ENCODE results near the gene JHY. TPM values are rescaled to one million over a fixed set of nuclear protein-coding genes. Genes with fewer than 3 reads are reported as not detected.

Gene JHY
- total RNA-seq, 1 experiment from 2014 or later: 4.8 TPM

DNA sequence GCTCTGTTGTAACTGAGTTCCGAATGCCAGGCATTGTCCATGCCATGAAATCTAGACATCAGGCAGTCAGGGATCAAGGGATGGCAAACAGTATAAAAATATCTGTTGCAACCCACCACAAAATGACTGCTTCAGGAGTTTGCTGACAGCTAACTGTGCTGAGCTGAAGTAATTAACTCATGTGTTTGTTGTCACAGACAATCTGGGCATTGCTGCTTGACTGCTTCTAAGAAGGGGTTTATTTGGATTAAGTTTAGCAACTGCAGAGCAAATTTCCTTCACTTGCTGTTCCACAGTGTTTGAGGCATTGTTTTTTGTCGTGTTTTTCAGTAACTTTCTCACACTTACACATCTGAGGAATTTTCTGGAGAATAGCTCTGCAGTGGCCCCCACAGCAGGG, 68.7 kb downstream of the JHY start:
- TF ChIP-seq TCF7L2 (IDR thresholded peaks at IDR 0.05; ENCODE audit: borderline replicate concordance, extremely low read depth, insufficient read depth, insufficient read length): no peak
- no peak for TF ChIP-seq SRF (IDR thresholded peaks at IDR 0.05; ENCODE audit: low read depth)
- TF ChIP-seq EZH2 (IDR thresholded peaks at IDR 0.05): no peak
- TF ChIP-seq MAX (IDR thresholded peaks at IDR 0.05): no peak
- TF ChIP-seq ELF1 (IDR thresholded peaks at IDR 0.05; ENCODE audit: borderline replicate concordance, low read depth): no peak
- TF ChIP-seq ZNF274 (IDR thresholded peaks at IDR 0.05; ENCODE audit: low read depth, low read length): no peak
- no peak for TF ChIP-seq SP1 (IDR thresholded peaks at IDR 0.05; ENCODE audit: low read depth)
- TF ChIP-seq, protein P1, sequence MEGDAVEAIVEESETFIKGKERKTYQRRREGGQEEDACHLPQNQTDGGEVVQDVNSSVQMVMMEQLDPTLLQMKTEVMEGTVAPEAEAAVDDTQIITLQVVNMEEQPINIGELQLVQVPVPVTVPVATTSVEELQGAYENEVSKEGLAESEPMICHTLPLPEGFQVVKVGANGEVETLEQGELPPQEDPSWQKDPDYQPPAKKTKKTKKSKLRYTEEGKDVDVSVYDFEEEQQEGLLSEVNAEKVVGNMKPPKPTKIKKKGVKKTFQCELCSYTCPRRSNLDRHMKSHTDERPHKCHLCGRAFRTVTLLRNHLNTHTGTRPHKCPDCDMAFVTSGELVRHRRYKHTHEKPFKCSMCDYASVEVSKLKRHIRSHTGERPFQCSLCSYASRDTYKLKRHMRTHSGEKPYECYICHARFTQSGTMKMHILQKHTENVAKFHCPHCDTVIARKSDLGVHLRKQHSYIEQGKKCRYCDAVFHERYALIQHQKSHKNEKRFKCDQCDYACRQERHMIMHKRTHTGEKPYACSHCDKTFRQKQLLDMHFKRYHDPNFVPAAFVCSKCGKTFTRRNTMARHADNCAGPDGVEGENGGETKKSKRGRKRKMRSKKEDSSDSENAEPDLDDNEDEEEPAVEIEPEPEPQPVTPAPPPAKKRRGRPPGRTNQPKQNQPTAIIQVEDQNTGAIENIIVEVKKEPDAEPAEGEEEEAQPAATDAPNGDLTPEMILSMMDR (IDR thresholded peaks at IDR 0.05 in 2 of 3, conservative IDR thresholded peaks at IDR 0.05 in 1 of 3; ENCODE audit: borderline replicate concordance in 1 of 3, insufficient read depth in 1 of 3, low read depth in 2 of 3, low read length in 2 of 3): no peak
- no peak for TF ChIP-seq YY1 (IDR thresholded peaks at IDR 0.05; ENCODE audit: extremely low read depth, insufficient replicate concordance, low read depth, low read length)
- no peak for TF ChIP-seq RAD21 (IDR thresholded peaks at IDR 0.05; ENCODE audit: low read depth)
- TF ChIP-seq, protein P2, sequence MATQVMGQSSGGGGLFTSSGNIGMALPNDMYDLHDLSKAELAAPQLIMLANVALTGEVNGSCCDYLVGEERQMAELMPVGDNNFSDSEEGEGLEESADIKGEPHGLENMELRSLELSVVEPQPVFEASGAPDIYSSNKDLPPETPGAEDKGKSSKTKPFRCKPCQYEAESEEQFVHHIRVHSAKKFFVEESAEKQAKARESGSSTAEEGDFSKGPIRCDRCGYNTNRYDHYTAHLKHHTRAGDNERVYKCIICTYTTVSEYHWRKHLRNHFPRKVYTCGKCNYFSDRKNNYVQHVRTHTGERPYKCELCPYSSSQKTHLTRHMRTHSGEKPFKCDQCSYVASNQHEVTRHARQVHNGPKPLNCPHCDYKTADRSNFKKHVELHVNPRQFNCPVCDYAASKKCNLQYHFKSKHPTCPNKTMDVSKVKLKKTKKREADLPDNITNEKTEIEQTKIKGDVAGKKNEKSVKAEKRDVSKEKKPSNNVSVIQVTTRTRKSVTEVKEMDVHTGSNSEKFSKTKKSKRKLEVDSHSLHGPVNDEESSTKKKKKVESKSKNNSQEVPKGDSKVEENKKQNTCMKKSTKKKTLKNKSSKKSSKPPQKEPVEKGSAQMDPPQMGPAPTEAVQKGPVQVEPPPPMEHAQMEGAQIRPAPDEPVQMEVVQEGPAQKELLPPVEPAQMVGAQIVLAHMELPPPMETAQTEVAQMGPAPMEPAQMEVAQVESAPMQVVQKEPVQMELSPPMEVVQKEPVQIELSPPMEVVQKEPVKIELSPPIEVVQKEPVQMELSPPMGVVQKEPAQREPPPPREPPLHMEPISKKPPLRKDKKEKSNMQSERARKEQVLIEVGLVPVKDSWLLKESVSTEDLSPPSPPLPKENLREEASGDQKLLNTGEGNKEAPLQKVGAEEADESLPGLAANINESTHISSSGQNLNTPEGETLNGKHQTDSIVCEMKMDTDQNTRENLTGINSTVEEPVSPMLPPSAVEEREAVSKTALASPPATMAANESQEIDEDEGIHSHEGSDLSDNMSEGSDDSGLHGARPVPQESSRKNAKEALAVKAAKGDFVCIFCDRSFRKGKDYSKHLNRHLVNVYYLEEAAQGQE (IDR thresholded peaks at IDR 0.05; ENCODE audit: low read depth): no peak
- TF ChIP-seq, protein P3, sequence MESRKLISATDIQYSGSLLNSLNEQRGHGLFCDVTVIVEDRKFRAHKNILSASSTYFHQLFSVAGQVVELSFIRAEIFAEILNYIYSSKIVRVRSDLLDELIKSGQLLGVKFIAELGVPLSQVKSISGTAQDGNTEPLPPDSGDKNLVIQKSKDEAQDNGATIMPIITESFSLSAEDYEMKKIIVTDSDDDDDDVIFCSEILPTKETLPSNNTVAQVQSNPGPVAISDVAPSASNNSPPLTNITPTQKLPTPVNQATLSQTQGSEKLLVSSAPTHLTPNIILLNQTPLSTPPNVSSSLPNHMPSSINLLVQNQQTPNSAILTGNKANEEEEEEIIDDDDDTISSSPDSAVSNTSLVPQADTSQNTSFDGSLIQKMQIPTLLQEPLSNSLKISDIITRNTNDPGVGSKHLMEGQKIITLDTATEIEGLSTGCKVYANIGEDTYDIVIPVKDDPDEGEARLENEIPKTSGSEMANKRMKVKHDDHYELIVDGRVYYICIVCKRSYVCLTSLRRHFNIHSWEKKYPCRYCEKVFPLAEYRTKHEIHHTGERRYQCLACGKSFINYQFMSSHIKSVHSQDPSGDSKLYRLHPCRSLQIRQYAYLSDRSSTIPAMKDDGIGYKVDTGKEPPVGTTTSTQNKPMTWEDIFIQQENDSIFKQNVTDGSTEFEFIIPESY (IDR thresholded peaks at IDR 0.05; ENCODE audit: extremely low read depth, insufficient replicate concordance, low read length): no peak
- TF ChIP-seq SIN3A (IDR thresholded peaks at IDR 0.05; ENCODE audit: low read depth): no peak
- no peak for TF ChIP-seq CBX3 (IDR thresholded peaks at IDR 0.05; ENCODE audit: low read depth)
- no peak for TF ChIP-seq EGR1 (IDR thresholded peaks at IDR 0.05; ENCODE audit: low read depth)
- ChIA-PET CTCF (no interaction called here), POLR2A (no interaction called here), RAD21 (ENCODE audit: low non-redundant PET in 1 of 2, low total read pairs in 2 of 2, uncharacterized antibody in 2 of 2, unreplicated experiment in 2 of 2) (no interaction called here)
- H3K4me3 ChIP-seq (replicated peaks in 1 of 2; ENCODE audit: low read depth in 1 of 2, low read length in 2 of 2): no peak overlapping the region
- no peaks in the 10 kb centered on the region; the same call in 1 of the 2 replicates for H4K20me1 ChIP-seq (ENCODE audit: insufficient read depth)
- no TSS peak for BruUV-seq (replicated peaks)
- no peak for DNase-seq (ENCODE audit: low read depth, low spot score)
- H3K4me2 ChIP-seq (ENCODE audit: low read length): no peak overlapping the region
- intact Hi-C loops (cut with micrococcal nuclease): no loop called here
- no peak for ATAC-seq
- no peaks in the 10 kb centered on the region for H3K9me2 ChIP-seq (ENCODE audit: insufficient read depth)
- no peak overlapping the region for H3K27ac ChIP-seq (ENCODE audit: low read depth, low read length)
- no peak overlapping the region for H2AFZ ChIP-seq (ENCODE audit: low read depth, low read length, poor library complexity, severe bottlenecking)
- no peak overlapping the region for H3K9ac ChIP-seq (ENCODE audit: low read length)
- no peaks in the 10 kb centered on the region for H3K79me2 ChIP-seq (ENCODE audit: insufficient read depth, low read length)
- H3K9me3 ChIP-seq (ENCODE audit: control insufficient read depth in 1 of 2, insufficient read depth in 1 of 2, low read depth in 1 of 2, low read length in 2 of 2): no peaks in the 10 kb centered on the region
- H3K36me3 ChIP-seq (ENCODE audit: control insufficient read depth in 1 of 2, insufficient read depth in 2 of 2, low read length in 2 of 2): no peaks in the 10 kb centered on the region
- H3K27me3 ChIP-seq (ENCODE audit: insufficient read depth, low read length): no peaks in the 10 kb centered on the region
- H3K4me1 ChIP-seq (ENCODE audit: control insufficient read depth in 1 of 2, insufficient read depth in 2 of 2, low read length in 2 of 2): no peaks in the 10 kb centered on the region
